Adrenal gland (tissue), 5 donors: ENCODE results near the gene AP1S3.

Source experiments
- CTCF ChIP-seq, 6 experiments: fragments of 450-650 bp in 4 of 6; fragments of 200-600 bp in 2 of 6; sonication (generic) in 1 of 6; IDR thresholded peaks; 1 replicate in 5 of 6; 2 replicates in 1 of 6; pipeline versions ENCODE4 v1.5.1 to v1.8.0; 2016 to 2021; ENCODE audit warnings: antibody characterized with exemption in 6 of 6, mild to moderate bottlenecking in 2 of 6, moderate library complexity in 1 of 6
- POLR2A ChIP-seq, 2 donors: fragments of 450-650 bp; IDR thresholded peaks; one replicate each; pipeline ENCODE4 v1.6.1; 2017; ENCODE audit warnings: antibody characterized with exemption in 2 of 2, mild to moderate bottlenecking in 2 of 2, moderate library complexity in 1 of 2
- donor health status: DM: no; HTN: no; CAD: no.

- TF ChIP-seq CTCF (IDR thresholded peaks at IDR 0.05) = no peak
- no peak for TF ChIP-seq POLR2A (IDR thresholded peaks at IDR 0.05)
These were observed 18.0 kb upstream of the AP1S3 start for GRCh38 chr2:223855426-223855825.
